Measurements from ENCODE around the gene RAB21.
"Not testable (repeated sequence)": the region's sequence is repeated elsewhere in the genome, so short reads cannot be mapped to it uniquely, and the experiment has no call there.

The RAB21 gene

DNA sequence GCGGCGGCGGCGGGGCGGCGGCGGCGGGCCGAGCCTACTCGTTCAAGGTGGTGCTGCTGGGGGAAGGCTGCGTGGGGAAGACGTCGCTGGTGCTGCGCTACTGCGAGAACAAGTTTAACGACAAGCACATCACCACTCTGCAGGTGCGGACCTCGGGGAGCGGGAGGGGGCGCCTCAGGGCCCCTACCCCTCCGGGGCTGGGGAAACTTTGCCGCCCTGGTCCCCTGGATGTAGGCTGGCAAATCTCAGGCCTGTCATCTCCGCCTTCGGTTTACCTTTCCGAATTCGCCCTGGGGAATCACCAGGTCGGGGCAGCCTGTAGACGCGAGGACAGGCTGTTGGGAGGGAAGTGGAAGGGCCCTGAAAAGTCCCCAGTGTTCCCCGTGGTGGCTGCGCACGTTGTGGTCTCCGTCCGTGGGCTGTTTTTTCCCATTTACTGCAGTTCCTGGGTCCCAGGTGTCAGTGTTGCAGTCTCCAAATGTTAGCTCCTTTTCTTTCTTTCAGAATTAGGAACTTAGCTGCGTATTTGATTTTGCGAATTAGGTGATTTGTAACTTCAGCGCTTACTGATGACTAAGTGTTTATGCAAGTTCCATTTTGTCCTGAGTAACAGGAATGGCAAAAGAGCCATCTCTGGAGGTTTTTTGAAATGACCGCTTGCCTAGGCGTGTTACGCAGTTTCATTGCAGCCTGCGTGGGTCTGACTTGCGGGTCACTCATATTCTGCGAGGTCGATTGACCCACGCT, 656 bp downstream of the RAB21 start:
- DNase-seq = peak; percentile 55

DNA sequence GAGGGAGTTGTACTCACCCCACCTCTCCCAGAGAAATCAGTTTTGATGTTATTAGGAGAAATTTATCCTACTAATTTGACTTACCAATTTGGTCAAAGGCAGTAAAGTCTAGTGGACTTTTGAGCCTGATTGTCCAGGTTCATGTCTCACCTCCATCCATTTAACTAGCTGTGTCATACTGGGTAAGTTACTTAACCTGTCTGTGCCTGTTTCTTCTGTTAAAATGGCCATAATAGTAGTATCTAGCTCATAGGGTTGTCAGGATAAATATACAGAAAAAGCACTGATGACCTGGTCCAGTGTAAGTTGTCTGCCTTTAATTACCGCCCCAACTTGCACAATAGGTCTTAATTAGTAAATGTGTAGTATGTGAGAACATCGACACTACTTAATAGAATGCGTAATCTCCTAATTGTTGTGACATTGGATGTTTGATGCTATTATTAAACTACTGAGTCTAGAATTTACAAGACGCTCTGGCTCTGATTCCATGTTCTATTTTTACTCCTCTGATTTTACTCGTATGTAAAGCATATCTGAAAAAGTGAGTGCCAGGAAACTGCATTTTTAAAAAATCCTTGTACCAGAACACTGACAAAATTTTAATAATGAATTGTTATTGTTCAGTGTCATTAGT, 1.5 kb downstream of the RAB21 start:
- no peak for DNase-seq

DNA sequence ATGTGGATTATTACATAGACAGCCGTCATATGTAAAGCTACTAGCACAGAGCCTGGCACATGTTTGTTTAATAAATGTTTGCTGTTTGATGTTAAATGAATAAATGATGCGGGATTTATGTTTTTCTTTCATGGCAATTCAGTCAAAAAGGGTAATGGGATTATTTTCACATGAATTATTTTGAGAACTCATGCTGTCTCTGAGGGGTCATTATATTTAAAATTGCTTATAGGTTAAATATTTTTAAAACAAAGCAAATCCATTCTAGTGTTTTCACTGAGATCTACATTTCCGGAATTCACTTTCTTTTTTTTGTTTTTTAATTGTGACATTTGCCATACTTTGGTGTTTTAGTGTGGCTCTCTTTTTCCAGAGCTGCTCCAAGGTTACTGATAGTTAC, 5.3 kb downstream of the RAB21 start:
- DNase-seq = no peak

DNA sequence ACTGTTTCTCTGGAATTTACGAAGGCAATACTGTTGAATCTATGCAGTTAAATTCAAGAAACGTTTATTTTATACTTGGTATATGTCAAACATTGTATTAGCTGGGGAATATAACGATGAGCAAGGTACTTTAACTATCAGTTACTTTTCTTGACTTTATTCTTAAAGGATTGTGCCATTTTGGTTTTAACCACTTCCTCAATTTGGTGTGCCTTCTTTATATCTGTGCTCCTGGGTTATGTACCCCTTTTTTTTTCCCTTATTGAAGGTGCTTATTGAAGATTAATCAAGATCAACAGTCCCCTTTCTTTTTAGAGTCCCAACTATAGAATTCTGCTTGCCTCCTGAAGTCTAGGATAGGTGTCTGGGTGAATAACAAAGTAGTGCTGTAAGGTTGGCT, 5.8 kb downstream of the RAB21 start:
- DNase-seq = no peak

DNA sequence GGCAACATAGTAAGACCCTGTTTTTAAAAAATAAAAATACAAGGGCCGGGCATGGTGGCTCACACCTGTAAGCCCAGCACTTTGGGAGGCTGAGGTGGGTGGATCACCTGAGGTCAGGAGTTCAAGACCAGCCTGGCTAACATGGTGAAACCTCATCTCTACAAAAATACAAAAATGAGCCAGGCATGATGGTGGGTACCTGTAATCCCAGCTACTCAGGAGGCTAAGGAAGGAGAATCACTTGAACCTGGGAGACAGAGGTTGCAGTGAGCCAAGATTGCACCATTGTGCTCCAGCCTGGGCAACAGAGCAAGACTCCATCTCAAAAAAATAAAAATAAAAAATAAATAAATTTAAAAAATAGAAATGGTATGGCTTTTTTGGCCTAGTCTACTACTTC, 6.7 kb downstream of the RAB21 start:
- DNase-seq = not testable (repeated sequence)

DNA sequence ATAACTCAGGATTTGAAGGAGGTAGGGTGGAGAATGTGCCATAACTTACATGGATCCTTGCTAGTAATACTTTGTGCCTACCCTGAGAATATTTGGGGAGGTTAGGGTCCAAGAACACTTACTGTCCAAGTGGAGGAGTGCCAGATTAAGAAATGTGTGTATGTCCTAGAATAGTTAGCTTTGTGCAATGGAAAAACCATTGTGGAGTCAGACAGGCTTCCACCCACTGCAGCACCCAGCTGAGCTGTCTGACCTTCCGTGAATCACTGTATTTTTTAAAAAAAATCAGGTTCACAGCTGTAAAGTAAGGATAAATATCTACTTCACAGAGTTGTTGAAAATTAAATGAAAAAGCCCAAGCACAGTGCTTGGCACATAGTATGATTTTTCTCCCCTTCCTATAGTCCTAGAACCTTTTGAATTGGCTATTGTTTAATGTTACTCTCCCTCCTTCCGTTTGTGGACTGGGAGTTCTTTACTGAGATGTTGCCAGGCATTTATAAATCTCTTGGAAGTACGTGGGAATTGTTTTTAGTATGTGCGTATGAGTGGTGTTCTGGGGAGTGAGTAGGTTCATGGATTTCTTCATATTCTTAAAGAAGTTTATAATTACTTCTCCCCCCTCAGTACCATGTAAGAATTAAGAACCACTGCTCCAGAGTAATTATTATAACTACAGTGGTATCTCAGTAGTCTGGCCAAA, 9.2 kb downstream of the RAB21 start:
- DNase-seq = no peak

DNA sequence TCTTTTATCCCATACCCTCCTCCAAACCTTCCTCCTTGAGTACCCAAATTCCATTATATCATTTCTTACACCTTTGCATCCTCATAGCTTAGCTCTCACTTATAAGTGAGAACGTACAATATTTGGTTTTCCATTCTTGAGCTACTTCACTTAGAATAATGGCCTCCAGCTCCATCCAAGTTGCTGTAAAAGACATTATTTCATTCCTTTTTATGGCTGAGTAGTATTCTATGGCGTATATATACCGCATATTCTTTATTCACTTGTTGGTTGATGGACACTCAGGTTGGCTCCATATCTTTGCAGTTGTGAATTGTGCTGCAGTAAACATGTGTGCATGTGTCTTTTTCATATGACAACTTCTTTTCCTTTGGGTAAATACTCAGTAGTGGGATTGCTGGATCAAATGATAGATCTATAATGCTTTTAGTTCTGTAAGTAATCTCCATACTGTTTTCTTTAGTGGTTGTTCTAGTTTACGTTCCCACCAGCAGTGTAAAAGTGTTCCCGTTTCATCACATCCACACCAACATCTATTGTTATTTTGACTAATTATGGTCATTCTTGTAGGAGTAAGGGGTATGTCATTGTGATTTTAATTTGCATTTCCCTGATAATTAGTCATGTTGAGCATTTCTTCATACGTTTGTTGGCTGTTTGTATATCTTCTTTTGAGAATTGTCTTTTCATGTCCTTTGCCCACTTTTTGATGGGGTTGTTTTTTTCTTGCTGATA, 10.1 kb downstream of the RAB21 start:
- DNase-seq = no peak

DNA sequence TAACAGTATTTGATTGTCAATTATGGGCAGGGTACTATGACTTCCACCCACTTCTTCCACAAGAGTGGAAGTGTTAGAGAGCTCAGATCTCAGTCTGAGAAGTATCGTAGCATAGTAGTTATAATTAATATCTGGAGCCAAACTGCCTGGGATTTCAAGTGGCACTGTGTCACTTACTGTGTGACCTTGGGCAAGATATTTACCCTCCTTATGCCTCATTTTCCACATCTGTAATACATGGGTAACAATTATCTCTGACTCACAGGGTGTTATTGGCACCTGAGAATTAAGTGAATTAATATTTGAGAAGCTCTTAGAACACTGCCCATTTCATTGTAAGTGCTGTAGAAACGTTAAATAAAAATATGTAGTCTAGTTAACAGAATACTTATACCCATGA, 11.5 kb downstream of the RAB21 start:
- no peak for DNase-seq

DNA sequence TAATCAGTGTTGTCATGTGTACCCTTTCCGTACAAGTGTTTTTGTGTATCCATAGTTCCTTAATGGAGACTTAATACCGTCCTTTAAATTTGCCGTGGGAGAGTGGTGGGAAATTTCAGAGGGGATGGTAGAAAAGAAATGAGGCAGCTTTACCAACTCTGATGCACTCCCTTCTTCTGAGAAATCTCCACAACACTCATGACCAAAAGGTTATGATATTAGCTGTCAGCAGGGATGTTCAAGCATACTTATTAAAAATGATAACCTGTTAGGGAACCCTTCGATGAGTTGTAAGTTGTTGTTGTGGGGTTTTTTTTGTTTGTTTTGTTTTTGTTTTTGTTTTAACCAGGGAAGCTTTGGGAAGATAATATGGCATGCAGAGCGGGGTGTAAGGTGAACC, 12.5 kb downstream of the RAB21 start:
- DNase-seq = no peak

DNA sequence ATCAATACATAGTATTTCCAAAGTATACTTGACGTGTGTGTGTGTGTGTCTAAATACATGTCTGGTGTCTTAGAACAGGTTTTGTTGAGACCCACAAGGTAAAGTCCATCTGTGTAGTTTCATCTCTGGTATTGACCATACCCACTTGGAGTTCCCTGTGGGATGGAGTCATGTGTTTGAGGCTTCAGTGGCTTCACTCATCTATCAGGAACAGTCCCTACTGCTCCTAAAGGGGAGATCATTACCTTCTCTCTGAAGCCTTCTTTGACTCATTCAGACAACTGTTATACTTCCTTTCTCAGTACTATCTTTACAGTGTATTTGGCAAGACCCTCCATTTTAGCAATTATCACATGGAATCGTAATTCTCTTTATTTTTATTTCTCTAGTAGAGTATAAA, 14.2 kb downstream of the RAB21 start:
- DNase-seq = no peak

DNA sequence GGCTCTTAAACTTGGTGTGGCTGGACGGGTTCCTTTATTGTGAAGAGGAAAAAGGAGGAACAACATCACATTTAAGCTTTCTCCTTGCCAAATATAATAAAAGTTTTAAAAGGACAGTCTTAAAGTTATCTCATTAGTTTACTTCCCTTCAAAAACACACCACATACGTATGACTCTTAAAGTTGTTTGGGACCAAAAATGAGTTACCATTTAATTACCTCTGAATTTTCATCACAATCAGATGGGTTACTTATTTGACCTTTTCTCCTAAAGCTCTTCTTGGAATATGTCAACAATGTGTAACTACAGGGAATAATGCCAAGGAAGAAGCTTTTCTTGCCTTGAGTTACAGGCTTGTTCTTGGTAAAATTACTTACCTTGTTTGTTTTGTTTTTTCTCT, 16.4 kb downstream of the RAB21 start:
- no peak for DNase-seq

DNA sequence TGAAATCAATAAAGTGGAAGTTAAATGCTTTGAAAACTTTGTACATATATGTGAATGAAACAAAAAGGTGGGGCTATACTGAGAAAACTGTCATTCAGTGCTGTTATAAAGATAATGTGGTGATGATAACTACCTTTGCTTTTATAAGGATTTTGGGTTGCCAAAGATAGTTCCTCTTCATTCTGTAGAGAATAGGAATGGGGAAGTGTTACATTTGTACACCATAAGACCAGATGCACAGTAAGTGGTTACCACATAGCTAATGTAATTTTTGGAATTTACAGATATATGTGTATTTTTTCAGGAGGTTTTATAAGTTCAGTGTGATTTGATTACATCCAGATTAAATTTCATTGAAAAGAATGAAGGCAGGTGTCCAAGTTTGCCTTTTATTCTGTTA, 18.1 kb downstream of the RAB21 start:
- DNase-seq = peak; percentile 23

DNA sequence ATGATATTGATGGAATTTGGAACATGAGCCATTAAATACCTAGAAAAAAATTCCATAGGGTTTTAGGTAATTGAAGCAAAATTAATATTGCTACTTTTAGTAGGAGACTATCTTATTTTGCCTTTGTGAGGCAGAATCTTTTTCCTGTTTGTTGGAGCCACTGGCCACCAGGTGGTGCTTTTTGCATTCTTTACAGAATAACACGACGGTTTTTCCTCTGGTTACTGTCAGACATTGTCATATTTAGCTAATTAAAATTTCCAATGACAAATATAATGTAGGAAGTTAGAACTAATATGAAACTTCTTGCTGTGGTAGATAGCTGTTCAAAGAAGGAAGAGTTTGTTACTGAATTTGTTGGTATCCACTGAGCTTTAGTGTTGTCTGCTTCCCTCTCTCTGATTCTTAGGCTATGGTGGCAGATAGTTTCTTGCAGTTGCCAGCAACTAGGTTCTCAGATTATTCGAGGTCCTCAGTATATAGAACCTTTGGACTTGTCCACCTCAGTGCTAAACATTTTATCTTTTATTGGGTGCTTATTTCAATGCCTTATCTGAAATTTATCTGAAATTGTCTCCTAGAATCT, 25.7 kb downstream of the RAB21 start:
- DNase-seq = peak; percentile 88

DNA sequence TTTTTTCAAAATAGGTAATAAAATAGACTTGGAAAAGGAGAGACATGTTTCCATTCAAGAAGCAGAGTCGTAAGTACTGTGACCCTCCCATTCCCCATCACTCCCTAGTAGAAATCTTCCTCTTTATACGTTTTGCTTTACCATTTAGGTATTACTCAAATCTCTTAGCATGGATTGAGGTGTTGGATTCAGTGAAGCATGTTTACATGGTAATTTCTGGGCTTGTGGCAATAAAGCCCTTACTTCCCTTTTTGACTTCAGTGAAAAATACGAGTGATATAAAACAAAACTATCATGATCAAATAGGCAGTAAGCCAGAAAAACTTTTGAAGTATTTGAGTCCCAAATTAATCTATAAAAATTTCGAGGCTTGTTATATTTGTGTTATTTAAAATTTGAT, 27.4 kb downstream of the RAB21 start:
- peak; percentile 41 for DNase-seq

DNA sequence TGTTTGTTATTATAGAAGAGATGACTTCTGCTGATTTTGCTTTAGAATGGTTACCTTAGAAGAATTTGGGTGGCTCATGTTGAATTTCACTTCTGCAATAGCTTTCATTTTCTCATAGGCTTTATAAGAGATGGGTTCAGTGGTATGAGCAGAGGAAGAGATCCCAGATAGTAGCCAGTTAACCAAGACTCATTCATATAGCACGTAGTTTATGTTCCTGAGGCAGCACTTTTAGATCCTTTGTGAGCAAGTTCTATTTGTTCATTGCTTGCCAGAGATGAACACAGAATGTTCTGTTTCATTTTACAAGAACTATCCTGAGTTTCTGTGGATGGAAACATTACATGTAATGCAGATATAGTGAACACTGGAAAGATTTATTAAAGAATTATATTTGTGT, 32.2 kb downstream of the RAB21 start:
- DNase-seq = peak; percentile 28

DNA sequence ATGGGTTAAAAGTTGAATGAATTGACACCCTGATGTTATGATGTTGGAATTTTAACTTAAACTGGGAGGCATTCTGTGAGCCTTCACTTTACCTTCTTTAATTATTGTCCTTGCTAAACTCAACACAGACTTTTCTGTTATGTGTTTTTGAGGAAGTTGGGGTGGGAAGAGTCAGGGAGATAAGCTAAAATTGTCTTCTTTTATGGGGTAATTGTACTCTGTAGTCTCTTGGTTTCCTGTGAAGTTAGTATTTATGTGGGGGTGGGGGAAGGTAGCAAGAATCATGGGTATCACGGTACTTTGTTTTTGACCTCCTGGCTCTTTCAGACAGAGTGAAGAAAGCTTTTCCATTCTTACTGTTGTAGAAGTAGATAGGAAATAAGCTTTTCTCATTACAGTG, 32.9 kb downstream of the RAB21 start:
- DNase-seq = peak; percentile 70

DNA sequence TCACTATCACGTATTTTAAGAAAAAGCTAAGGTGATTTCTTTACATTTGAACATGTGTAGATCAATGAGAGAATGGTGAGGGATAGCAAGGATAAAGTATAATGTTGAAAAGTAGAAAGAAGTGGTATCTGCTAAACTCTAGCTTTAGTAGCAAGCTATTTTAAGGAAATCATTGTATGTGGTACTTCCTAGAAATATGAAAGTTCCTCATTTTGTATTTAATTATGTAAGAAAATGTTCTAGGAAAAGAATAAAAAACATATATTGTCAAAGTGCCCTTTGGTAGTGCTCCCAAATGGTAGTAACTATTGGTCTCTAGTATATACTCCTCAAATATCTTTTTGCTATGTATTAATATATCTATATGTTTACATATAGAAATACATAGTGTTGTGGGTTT, 35.7 kb downstream of the RAB21 start:
- DNase-seq = peak; percentile 30

DNA sequence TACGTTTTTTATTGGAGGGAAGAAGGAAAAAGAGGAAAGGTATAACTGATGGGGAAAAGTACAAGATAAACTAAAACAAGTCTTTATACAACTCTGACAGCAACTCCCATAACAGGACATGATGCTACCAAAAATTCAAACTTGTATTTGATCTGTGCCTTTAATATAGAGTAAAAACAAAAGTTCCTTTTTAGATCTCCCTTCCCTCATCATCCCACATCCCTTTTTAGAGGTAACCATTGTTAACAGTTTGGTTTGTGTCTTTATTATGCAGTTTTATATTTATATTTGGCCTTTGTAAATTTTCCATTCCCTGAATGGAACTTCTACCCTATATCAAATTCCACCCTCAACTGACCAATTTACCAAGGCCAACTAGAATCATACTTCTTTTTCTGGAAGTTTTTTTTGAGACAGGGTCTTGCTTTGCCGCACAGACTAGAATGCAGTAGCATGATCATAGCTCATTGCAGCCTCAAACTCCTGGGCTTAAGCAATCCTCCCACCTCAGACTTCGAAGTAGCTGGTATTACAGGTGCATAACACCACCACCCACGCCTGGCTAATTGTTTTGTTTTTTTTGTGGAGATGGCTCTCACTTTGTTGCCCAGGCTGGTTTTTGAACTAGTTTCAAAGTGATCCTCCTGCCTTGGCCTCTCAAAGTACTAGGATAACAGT, 36.9 kb downstream of the RAB21 start:
- no peak for DNase-seq

DNA sequence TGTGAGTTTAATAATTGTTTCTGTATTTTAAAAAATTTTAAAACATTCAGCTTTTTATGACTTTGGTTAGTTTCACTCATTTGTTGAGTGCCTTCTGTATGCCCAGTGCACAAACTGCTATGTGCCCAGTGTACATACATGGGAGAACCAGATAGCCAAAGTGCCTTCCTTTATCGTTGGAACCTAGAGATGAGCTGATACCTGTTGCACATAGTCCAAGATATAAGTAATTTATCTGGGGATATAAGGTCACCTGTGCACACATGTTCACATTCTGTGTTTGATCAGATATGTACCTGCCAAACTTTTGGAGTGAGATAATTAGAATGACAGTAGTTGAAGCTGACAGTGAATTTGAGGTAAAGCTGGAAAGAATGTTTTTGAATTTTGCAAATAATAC, 37.9 kb downstream of the RAB21 start:
- no peak for DNase-seq

DNA sequence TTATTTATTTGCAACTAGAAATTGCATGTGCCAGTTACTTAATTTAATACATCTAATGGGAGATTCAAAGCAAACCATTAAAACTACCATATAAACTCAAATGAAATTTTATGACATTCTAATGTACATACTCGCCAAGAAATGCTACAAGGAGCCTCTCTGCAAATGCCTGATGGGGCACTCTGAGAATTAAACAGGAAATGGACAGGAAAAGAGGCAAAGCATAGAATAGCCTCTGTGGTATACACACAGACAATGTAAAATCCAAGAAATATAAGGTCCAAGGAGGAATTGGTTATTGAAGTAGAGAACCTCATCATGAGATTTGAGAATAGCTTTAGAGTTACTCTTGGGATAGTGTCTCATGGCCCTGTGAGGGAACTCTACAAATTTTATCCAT, 41.2 kb downstream of the RAB21 start:
- DNase-seq = no peak

DNA sequence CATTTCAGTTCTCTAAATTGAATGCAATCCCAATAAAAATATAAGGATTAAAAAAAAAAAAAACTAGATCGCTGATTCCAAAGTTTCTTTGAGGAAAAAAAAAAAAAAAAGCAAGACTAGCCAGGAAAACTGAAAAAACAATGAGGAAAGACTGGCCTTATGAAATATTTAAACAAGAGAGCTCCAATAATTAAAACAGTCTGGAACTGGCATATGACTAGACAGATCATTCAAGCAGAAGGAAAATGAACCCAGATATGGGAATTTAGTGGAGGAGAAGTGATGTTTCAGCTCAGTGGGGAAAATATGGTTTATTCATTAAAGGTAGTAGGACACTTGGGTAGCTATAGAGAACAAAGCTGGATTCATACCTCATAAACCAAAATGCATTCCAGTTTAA, 42.9 kb downstream of the RAB21 start:
- no peak for DNase-seq

DNA sequence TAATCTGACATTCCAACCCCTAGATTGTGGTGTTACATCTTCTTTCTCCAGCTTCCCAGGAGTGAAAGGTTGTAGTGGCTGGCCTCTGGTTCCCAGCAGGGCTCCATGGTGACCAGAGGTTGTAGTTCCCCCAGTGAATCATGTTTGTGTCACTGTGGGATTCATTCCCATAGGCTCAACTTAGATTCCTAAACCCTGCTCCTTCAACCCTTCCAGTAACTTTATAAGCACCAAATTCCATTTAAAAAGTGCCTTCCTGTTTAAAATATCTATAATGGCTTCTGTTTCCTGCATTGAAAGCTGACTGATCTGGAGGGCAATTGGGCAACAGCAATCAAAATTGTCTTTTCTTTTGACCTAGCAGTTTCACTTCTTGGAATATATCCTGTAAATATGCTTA, 44.4 kb downstream of the RAB21 start:
- no peak for DNase-seq

DNA sequence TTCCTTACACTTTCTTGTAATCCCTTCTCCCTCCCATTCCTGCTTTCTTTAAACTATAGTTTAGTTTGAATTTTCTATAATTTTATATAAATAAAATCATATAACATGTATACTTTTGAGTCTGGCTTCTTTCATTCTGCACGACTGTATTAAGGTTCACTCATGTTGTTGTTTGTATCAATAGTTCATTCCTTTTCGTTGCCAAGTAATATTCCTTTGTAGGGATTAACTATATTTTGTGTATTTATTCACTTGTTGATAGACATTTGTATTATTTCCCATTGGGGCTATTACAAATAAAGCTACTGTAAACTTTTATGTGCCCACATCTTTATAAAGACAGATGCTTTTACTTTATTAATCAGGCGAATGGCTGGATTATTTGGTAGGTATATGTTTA, 45.5 kb downstream of the RAB21 start:
- no peak for DNase-seq

Measured in hematopoietic multipotent progenitor cell treated with erythropoietin and hydrocortisone succinate and interleukin-3 and kit ligand, for 6 days (in vitro differentiated cells).